WTC11 (cell line): ENCODE results near the gene SERPINB6. TPM values are rescaled to one million over a fixed set of nuclear protein-coding genes. Genes with fewer than 3 reads are reported as not detected.

Experiments used
- ATAC-seq: fragments of 200-7000 bp; cut with Tn5 transposase; 2 replicates; pipeline ENCODE4 v1.10.0; 2021; ENCODE audit warnings: mild to moderate bottlenecking, moderate library complexity
- CTCF ChIA-PET: fragments of 300-600 bp; sonication (Branson Sonifier 250); formaldehyde crosslinking; loops from one replicate; lab custom pipeline; 2021; ENCODE audit warnings: antibody characterized with exemption; lab: Charles Lee
- POLR2A ChIA-PET: fragments of 350-600 bp; sonication (Branson Sonifier 250); formaldehyde crosslinking; loops from one replicate; lab custom pipeline; 2021; ENCODE audit warnings: antibody characterized with exemption; lab: Charles Lee
- DNase-seq: peaks from one replicate; pipeline ENCODE4 v3.0.0; 2021; ENCODE audit warnings: low spot score
- H3K27ac Mint-ChIP-seq: 2 replicates; pipeline ENCODE4 v1.8.0; 2021; ENCODE audit warnings: mixed read lengths
- H3K27me3 Mint-ChIP-seq: 2 replicates; pipeline ENCODE4 v1.8.0; 2021; ENCODE audit warnings: low read depth, mild to moderate bottlenecking, moderate library complexity, mixed read lengths
- H3K36me3 Mint-ChIP-seq: 2 replicates; pipeline ENCODE4 v1.8.0; 2021; ENCODE audit warnings: mixed read lengths
- H3K4me1 Mint-ChIP-seq: 2 replicates; pipeline ENCODE4 v1.8.0; 2022; ENCODE audit warnings: mixed read lengths
- H3K4me3 Mint-ChIP-seq: 2 replicates; pipeline ENCODE4 v1.8.0; 2021; ENCODE audit warnings: mild to moderate bottlenecking, moderate library complexity, mixed read lengths
- H3K9me3 Mint-ChIP-seq: 2 replicates; pipeline ENCODE4 v1.8.0; 2021; ENCODE audit warnings: mixed read lengths
- CDX4 ChIP-seq: fragments of 250-450 bp; sonication (Bioruptor Pico); IDR thresholded peaks from 2 replicates; pipeline ENCODE4 v1.9.0; 2021; ENCODE audit warnings: moderate library complexity, mild to moderate bottlenecking, inconsistent platforms, borderline replicate concordance
- CTCF ChIP-seq: fragments of 200-600 bp; IDR thresholded peaks from 2 replicates; pipeline ENCODE4 v1.8.0; 2022; ENCODE audit warnings: antibody characterized with exemption
- E2F4 ChIP-seq: sonication (generic); formaldehyde crosslinking; IDR thresholded peaks from 2 replicates; pipeline ENCODE4 v1.8.1; 2022; ENCODE audit warnings: low read depth, mild to moderate bottlenecking, moderate library complexity, missing genetic modification reagents, borderline replicate concordance
- FOXP1 ChIP-seq: sonication (generic); formaldehyde crosslinking; IDR thresholded peaks from 2 replicates; pipeline ENCODE4 v1.8.0; 2022; ENCODE audit warnings: missing genetic modification reagents, mild to moderate bottlenecking, moderate library complexity, borderline replicate concordance
- HMGXB4 ChIP-seq: sonication (generic); formaldehyde crosslinking; IDR thresholded peaks from 2 replicates; pipeline ENCODE4 v1.8.1; 2023; ENCODE audit warnings: mild to moderate bottlenecking, moderate library complexity, missing genetic modification reagents
- IRF1 ChIP-seq: sonication (generic); formaldehyde crosslinking; IDR thresholded peaks from 2 replicates; pipeline ENCODE4 v1.8.0; 2023; ENCODE audit warnings: missing genetic modification reagents
- PRDM15 ChIP-seq: sonication (generic); formaldehyde crosslinking; IDR thresholded peaks from 2 replicates; pipeline ENCODE4 v1.8.0; 2022; ENCODE audit warnings: missing genetic modification reagents
- RORB ChIP-seq: fragments of 250-450 bp; sonication (Bioruptor Pico); IDR thresholded peaks from 2 replicates; pipeline ENCODE4 v1.9.0; 2021; ENCODE audit warnings: mild to moderate bottlenecking
- STAT6 ChIP-seq: sonication (generic); formaldehyde crosslinking; conservative IDR thresholded peaks from 2 replicates; pipeline ENCODE4 v1.8.1; 2023; ENCODE audit warnings: mild to moderate bottlenecking, low read depth, missing genetic modification reagents, moderate library complexity
- TEAD1 ChIP-seq: sonication (generic); formaldehyde crosslinking; IDR thresholded peaks from 2 replicates; pipeline ENCODE4 v1.8.0; 2022; ENCODE audit warnings: mild to moderate bottlenecking, missing genetic modification reagents
- TEAD4 ChIP-seq: sonication (generic); formaldehyde crosslinking; IDR thresholded peaks from 2 replicates; pipeline ENCODE4 v1.8.0; 2022; ENCODE audit warnings: mild to moderate bottlenecking, missing genetic modification reagents
- USF2 ChIP-seq: sonication (generic); formaldehyde crosslinking; IDR thresholded peaks from 2 replicates; pipeline ENCODE4 v1.8.1; 2023; ENCODE audit warnings: mild to moderate bottlenecking, missing genetic modification reagents, moderate library complexity
- ZNF263 ChIP-seq: sonication (generic); formaldehyde crosslinking; IDR thresholded peaks from 2 replicates; pipeline ENCODE4 v1.8.1; 2022; ENCODE audit warnings: low read depth, mild to moderate bottlenecking, moderate library complexity, missing genetic modification reagents
- ZNF416 ChIP-seq: fragments of 250-450 bp; sonication (Bioruptor Pico); IDR thresholded peaks from 2 replicates; pipeline ENCODE4 v1.9.0; 2021; ENCODE audit warnings: mild to moderate bottlenecking, inconsistent platforms
- ZNF532 ChIP-seq: fragments of 250-450 bp; sonication (Bioruptor Pico); IDR thresholded peaks from 2 replicates; pipeline ENCODE4 v1.9.0; 2021; ENCODE audit warnings: mild to moderate bottlenecking, borderline replicate concordance
- total RNA-seq: library from RNA; stranded (reverse); gene quantifications from 3 replicates; pipeline ENCODE4 v1.2.3, GENCODE V29; 2021

The SERPINB6 gene
- total RNA-seq, 1 experiment from 2014 or later, result 28.0 TPM

GRCh38 chr6:3016473-3017280, 45.3 kb upstream of the SERPINB6 start:
- H3K27me3 Mint-ChIP-seq, result no peaks in the 10 kb centered on the region
- no peaks in the 10 kb centered on the region for H3K4me1 Mint-ChIP-seq
- DNase-seq, result no peak
- ATAC-seq, result no peak
- no peak for TF ChIP-seq ZNF416
- no peak for TF ChIP-seq CTCF
- no peak for TF ChIP-seq CDX4
- TF ChIP-seq TEAD1, result no peak
- TF ChIP-seq USF2 (CRISPR knock-in tag), result no peak
- no peak for TF ChIP-seq ZNF263 (CRISPR knock-in tag)
- no peak for TF ChIP-seq IRF1 (CRISPR knock-in tag)
- TF ChIP-seq RORB (CRISPR knock-in tag), result no peak
- TF ChIP-seq STAT6 (CRISPR knock-in tag), result no peak
- ChIA-PET POLR2A (no interaction called here), CTCF (no interaction called here)
- peaks cover 90% of the 10 kb centered on the region for H3K36me3 Mint-ChIP-seq
- peaks cover 25% of the 10 kb centered on the region for H3K9me3 Mint-ChIP-seq
- no peak overlapping the region for H3K27ac Mint-ChIP-seq
- no peak overlapping the region for H3K4me3 Mint-ChIP-seq

- Mint-ChIP-seq H3K27me3 (no peaks in the 10 kb centered on the region), H3K4me3 (no peak overlapping the region), H3K27ac (no peak overlapping the region; the same call in 1 of the 2 replicates), H3K36me3 (peaks cover 92% of the 10 kb centered on the region), H3K9me3 (peaks cover 35% of the 10 kb centered on the region), H3K4me1 (peaks cover 3% of the 10 kb centered on the region; the same call in 1 of the 2 replicates)
- ATAC-seq (no peak), DNase-seq (no peak)
- ChIA-PET POLR2A (no interaction called here), CTCF (interaction anchor here (2.0 kb wide), 1 partner anchor 13 kb away, joined by 8 read pairs; no protein-coding TSS in a partner anchor)
- no peak for TF ChIP-seq HMGXB4 (CRISPR knock-in tag)
- TF ChIP-seq FOXP1 (CRISPR knock-in tag), result no peak
- TF ChIP-seq TEAD4 (CRISPR knock-in tag), result no peak
- TF ChIP-seq PRDM15 (CRISPR knock-in tag), result no peak
- TF ChIP-seq ZNF532 (CRISPR knock-in tag), result no peak
- no peak for TF ChIP-seq E2F4
Observed at GRCh38 chr6:3015144-3015543, 43.8 kb upstream of the SERPINB6 start.
